ENCODE measurements around the gene DCC. TPM values are rescaled to one million over a fixed set of nuclear protein-coding genes. Genes with fewer than 3 reads are reported as not detected.

The DCC gene
- polyA plus RNA-seq, 1 experiment: 0.15 TPM

DNA sequence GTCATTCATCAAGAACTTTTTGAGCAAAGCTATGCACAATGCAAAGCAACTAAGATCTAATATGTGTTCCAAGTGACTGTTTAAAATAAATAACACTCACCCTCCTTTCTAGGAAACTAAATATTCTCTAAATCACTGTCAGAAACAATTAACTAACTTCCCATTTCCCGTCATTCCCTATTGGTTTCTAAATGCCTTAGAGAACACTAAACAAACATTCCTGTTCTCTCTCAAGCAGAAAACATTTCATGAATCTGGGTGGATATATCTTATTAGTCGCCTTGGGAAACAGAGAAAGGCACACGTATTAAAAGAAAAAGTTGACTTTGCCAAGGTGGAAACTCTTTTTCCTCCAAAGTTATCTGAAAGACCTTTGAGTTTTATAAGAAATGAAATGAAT is 1149.3 kb downstream of the DCC start:
- Histone ChIP-seq H3K27me3 (ENCODE audit: control insufficient read depth, insufficient read depth, low read length) (no peaks in the 10 kb centered on the region), H3K4me3 (ENCODE audit: low read depth, low read length) (no peak overlapping the region), H3K36me3 (ENCODE audit: control insufficient read depth, insufficient read depth, low read length) (no peaks in the 10 kb centered on the region)
- CTCF ChIA-PET: no interaction called here
- POLR2A ChIA-PET: no interaction called here
- DNase-seq (ENCODE audit: low read depth): no peak
- TF ChIP-seq CTCF (IDR thresholded peaks at IDR 0.05; ENCODE audit: insufficient read depth, low read depth, low read length): no peak

DNA sequence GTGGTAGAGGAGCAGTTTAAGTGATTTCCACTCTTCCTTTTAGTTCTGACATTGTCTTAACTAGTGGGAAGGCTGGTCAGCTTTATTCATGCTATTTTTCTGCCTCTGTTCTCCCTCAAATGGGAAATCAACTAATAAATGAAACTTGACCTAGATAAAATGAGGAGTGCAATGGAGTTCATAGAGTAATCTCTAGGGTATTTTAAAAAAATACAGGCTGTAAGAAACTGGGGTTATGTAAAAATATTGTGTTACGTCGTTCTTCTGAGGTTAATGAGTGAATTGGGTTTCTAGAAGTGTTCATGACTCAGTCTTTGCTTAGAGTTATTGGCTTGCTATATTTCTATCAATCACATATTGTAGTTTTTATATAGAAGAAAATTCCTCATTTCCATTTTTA is 1150.0 kb downstream of the DCC start:
- Histone ChIP-seq H3K27me3 (ENCODE audit: control insufficient read depth, insufficient read depth, low read length) (no peaks in the 10 kb centered on the region), H3K4me3 (ENCODE audit: low read depth, low read length) (no peak overlapping the region), H3K36me3 (ENCODE audit: control insufficient read depth, insufficient read depth, low read length) (no peaks in the 10 kb centered on the region)
- CTCF ChIA-PET: no interaction called here
- DNase-seq (ENCODE audit: low read depth): no peak
- TF ChIP-seq CTCF (IDR thresholded peaks at IDR 0.05; ENCODE audit: insufficient read depth, low read depth, low read length): no peak
- POLR2A ChIA-PET: no interaction called here

GRCh38 chr18:53496028-53496427 is 1156.0 kb downstream of the DCC start:
- ChIA-PET CTCF (no interaction called here), POLR2A (no interaction called here)
- no peaks in the 10 kb centered on the region for H3K36me3 ChIP-seq (ENCODE audit: control insufficient read depth, insufficient read depth, low read length)
- no peak for DNase-seq (ENCODE audit: low read depth)
- H3K4me3 ChIP-seq (ENCODE audit: low read depth, low read length): no peak overlapping the region
- TF ChIP-seq CTCF (IDR thresholded peaks at IDR 0.05; ENCODE audit: insufficient read depth, low read depth, low read length): no peak
- no peaks in the 10 kb centered on the region for H3K27me3 ChIP-seq (ENCODE audit: control insufficient read depth, insufficient read depth, low read length)

DNA sequence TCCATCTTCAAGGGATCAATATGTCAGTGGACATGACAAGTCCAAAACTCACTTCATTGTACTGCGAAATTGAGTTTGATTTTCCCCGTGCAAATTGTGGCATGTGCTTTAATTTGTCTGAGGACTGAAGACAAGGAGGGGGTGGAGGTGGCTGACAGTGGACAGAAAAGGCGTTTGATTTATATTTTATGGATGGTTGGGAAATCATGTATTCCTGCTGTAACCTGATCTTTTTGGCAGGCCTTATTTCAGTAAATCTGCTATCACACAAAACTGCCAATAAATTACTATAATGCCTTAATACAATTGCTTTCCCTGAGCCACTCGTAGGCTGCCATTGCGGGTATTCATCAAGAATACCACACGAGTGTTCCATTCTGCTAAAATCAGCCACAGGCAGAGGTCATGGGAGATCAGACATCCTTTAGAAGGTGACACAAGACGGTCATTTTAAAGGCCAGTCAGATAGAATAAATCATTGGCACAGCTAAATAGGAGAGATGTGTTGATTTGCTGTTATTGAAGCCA is 1164.0 kb downstream of the DCC start:
- CTCF ChIA-PET: no interaction called here
- H3K36me3 ChIP-seq (ENCODE audit: control insufficient read depth, insufficient read depth, low read length): no peaks in the 10 kb centered on the region
- DNase-seq (ENCODE audit: low read depth): no peak
- no peaks in the 10 kb centered on the region for H3K27me3 ChIP-seq (ENCODE audit: control insufficient read depth, insufficient read depth, low read length)
- no peak for TF ChIP-seq CTCF (IDR thresholded peaks at IDR 0.05; ENCODE audit: insufficient read depth, low read depth, low read length)
- POLR2A ChIA-PET: no interaction called here
- H3K4me3 ChIP-seq (ENCODE audit: low read depth, low read length): no peak overlapping the region

- CTCF ChIA-PET: no interaction called here
- no peak for DNase-seq (ENCODE audit: low read depth)
These were observed 1168.5 kb downstream of the DCC start for GRCh38 chr18:53508529-53508928.

More at GRCh38 chr18:53508529-53508928, 1168.5 kb downstream of the DCC start:
- TF ChIP-seq CTCF (IDR thresholded peaks at IDR 0.05; ENCODE audit: insufficient read depth, low read depth, low read length): no peak
- Histone ChIP-seq H3K27me3 (ENCODE audit: control insufficient read depth, insufficient read depth, low read length) (no peaks in the 10 kb centered on the region), H3K36me3 (ENCODE audit: control insufficient read depth, insufficient read depth, low read length) (no peaks in the 10 kb centered on the region), H3K4me3 (ENCODE audit: low read depth, low read length) (no peak overlapping the region)
- POLR2A ChIA-PET: no interaction called here
